ENCODE measurements around the gene CCDC88C.

- no peak for TF ChIP-seq CTCF (IDR thresholded peaks at IDR 0.05; ENCODE audit: insufficient read depth, low read depth, low read length)
- no peak for TF ChIP-seq EZH2 (IDR thresholded peaks at IDR 0.05; ENCODE audit: insufficient read depth, low read length)
Measured at GRCh38 chr14:91336093-91336450, 81.5 kb downstream of the CCDC88C start.
